ENCODE data around the gene PNO1.

DNA sequence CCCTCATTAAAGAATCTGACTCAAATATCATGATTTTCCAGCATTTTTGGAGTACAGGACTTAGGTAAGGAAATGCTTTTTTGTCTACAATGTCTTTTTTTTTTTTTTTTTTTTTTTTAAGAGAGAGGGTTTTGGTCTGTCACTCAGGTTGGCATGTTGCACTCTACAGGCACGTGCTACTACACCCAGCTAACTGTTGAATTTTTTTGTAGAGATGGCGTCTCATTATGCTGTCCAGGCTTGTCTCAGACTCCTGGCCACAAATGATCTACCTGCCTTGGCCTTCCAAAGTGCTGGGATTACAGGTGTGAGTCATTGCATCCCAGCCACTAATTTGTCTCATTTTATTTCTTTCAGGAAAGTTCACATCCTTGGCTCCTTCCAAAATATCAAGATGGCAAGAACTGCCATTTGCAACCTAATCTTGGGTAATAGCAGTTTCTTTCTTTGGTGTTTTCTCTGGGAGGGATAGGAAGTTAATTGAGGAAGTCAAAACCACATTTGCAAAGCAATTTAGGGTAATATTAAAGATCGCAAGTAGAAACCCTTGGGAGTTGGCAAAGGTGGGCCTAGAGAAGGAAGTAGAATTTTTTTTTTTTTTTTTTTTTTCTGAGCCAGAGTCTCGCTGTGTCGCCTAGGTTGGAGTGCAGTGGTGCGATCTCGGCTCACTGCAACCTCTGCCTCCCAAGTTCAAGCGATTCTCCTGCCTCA is 15.5 kb downstream of the PNO1 start:
- TF ChIP-seq POLR2A (IDR thresholded peaks at IDR 0.05; ENCODE audit: extremely low read depth, insufficient read length): no peak
- TF ChIP-seq, protein P1, sequence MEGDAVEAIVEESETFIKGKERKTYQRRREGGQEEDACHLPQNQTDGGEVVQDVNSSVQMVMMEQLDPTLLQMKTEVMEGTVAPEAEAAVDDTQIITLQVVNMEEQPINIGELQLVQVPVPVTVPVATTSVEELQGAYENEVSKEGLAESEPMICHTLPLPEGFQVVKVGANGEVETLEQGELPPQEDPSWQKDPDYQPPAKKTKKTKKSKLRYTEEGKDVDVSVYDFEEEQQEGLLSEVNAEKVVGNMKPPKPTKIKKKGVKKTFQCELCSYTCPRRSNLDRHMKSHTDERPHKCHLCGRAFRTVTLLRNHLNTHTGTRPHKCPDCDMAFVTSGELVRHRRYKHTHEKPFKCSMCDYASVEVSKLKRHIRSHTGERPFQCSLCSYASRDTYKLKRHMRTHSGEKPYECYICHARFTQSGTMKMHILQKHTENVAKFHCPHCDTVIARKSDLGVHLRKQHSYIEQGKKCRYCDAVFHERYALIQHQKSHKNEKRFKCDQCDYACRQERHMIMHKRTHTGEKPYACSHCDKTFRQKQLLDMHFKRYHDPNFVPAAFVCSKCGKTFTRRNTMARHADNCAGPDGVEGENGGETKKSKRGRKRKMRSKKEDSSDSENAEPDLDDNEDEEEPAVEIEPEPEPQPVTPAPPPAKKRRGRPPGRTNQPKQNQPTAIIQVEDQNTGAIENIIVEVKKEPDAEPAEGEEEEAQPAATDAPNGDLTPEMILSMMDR (IDR thresholded peaks at IDR 0.05; ENCODE audit: low read depth, low read length): no peak
- TF ChIP-seq, protein P2, sequence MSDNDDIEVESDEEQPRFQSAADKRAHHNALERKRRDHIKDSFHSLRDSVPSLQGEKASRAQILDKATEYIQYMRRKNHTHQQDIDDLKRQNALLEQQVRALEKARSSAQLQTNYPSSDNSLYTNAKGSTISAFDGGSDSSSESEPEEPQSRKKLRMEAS (IDR thresholded peaks at IDR 0.05; ENCODE audit: low read depth, low read length): 0 out of 2 replicates have a peak, but pooled peaks have one; percentile 5
- TF ChIP-seq MYC (IDR thresholded peaks at IDR 0.05; ENCODE audit: low read depth, low read length): no peak

All from NB4 (cell line).